ENCODE results near the gene IFNA2.
A peak's percentile ranks its signal among the peaks of the same experiment; 100 is the strongest.
"Not testable (repeated sequence)": the region's sequence is repeated elsewhere in the genome, so short reads cannot be mapped to it uniquely, and the experiment has no call there.

IFNA2 gene

GRCh38 chr9:21385131-21385670, at the start of gene IFNA2:
TSS of gene IFNA2 (minus strand) at chr9:21385398. CDS start at chr9:21385329, 69 bp downstream.
- no peak for DNase-seq (ENCODE audit: low spot score)

GRCh38 chr9:21435015-21435383, 49.8 kb upstream of the IFNA2 start:
- not testable (repeated sequence) for DNase-seq (ENCODE audit: low spot score)

- peak; percentile 14 for DNase-seq (ENCODE audit: low spot score)
Observed at GRCh38 chr9:21434202-21435014, 49.2 kb upstream of the IFNA2 start.

GRCh38 chr9:21432672-21433425, 47.7 kb upstream of the IFNA2 start:
- DNase-seq (ENCODE audit: low spot score) = no peak

- DNase-seq (ENCODE audit: low spot score) = no peak
Observed at GRCh38 chr9:21429191-21429590, 44.0 kb upstream of the IFNA2 start.

GRCh38 chr9:21428235-21428634, 43.0 kb upstream of the IFNA2 start:
- DNase-seq (ENCODE audit: low spot score) = no peak

- DNase-seq (ENCODE audit: low spot score) = no peak
Observed at GRCh38 chr9:21415493-21416267, 30.5 kb upstream of the IFNA2 start.

GRCh38 chr9:21414220-21414940, 29.2 kb upstream of the IFNA2 start:
- DNase-seq (ENCODE audit: low spot score) = no peak

GRCh38 chr9:21413624-21414023, 28.4 kb upstream of the IFNA2 start:
- DNase-seq (ENCODE audit: low spot score) = no peak

GRCh38 chr9:21413151-21413550, 28.0 kb upstream of the IFNA2 start:
- DNase-seq (ENCODE audit: low spot score) = no peak

- peak; percentile 27 for DNase-seq (ENCODE audit: low spot score)
Observed at GRCh38 chr9:21412107-21412506, 26.9 kb upstream of the IFNA2 start.

- DNase-seq (ENCODE audit: low spot score) = no peak
Observed at GRCh38 chr9:21408817-21409216, 23.6 kb upstream of the IFNA2 start, which contains the start of gene IFNA8. TSS of gene IFNA8 (plus strand) at chr9:21409117. CDS start at chr9:21409177, 60 bp downstream.

GRCh38 chr9:21404146-21404545, 18.9 kb upstream of the IFNA2 start:
- no peak for DNase-seq (ENCODE audit: low spot score)

- no peak for DNase-seq (ENCODE audit: low spot score)
Observed at GRCh38 chr9:21402386-21403251, 17.4 kb upstream of the IFNA2 start.

- DNase-seq (ENCODE audit: low spot score) = no peak
Observed at GRCh38 chr9:21399956-21400355, 14.8 kb upstream of the IFNA2 start.

GRCh38 chr9:21398955-21399489, 13.8 kb upstream of the IFNA2 start:
- no peak for DNase-seq (ENCODE audit: low spot score)

GRCh38 chr9:21395778-21396717, 10.8 kb upstream of the IFNA2 start:
- DNase-seq (ENCODE audit: low spot score) = no peak

- DNase-seq (ENCODE audit: low spot score) = peak; percentile 26
Observed at GRCh38 chr9:21392270-21392669, 7.1 kb upstream of the IFNA2 start.

GRCh38 chr9:21383627-21384026, 1.6 kb downstream of the IFNA2 start:
- DNase-seq (ENCODE audit: low spot score) = no peak
